HEK293T (cell line): ENCODE measurements around the gene SLC10A7.

ENCODE experiments used
- CTCF ChIA-PET: fragments of 350-600 bp; formaldehyde crosslinking; extraction: SDS; loops from one replicate; lab custom pipeline; 2021; ENCODE audit warnings: antibody characterized with exemption, inconsistent platforms; lab: Yijun Ruan, JAX
- POLR2A ChIA-PET: fragments of 350-600 bp; formaldehyde crosslinking; extraction: SDS; loops from one replicate; lab custom pipeline; 2020; ENCODE audit warnings: antibody characterized with exemption, inconsistent platforms; lab: Yijun Ruan, JAX
- DNase-seq: peaks from one replicate; pipeline ENCODE4 v3.0.0; 2012; ENCODE audit warnings: mixed read lengths; ENCODE audit errors: extremely low spot score
- ARNT ChIP-seq: fragments of 450-650 bp; IDR thresholded peaks from 2 replicates; pipeline ENCODE4 v1.6.1; 2017; ENCODE audit warnings: mild to moderate bottlenecking
- BHLHE40 ChIP-seq: fragments of 450-650 bp; IDR thresholded peaks from 2 replicates; pipeline ENCODE4 v1.6.1; 2016; ENCODE audit warnings: mild to moderate bottlenecking, moderate library complexity, borderline replicate concordance
- CTBP1 ChIP-seq: fragments of 450-650 bp; IDR thresholded peaks from 2 replicates; pipeline ENCODE4 v1.6.1; 2016; ENCODE audit warnings: borderline replicate concordance
- ELF4 ChIP-seq: fragments of 450-650 bp; IDR thresholded peaks from 2 replicates; pipeline ENCODE4 v1.6.1; 2017; ENCODE audit warnings: antibody characterized with exemption
- FOXA1 ChIP-seq: fragments of 450-650 bp; IDR thresholded peaks from 2 replicates; pipeline ENCODE4 v1.6.1; 2016; ENCODE audit warnings: mild to moderate bottlenecking
- FOXK2 ChIP-seq: fragments of 450-650 bp; IDR thresholded peaks from 2 replicates; pipeline ENCODE4 v1.6.1; 2016; ENCODE audit warnings: mild to moderate bottlenecking
- FOXM1 ChIP-seq: fragments of 450-650 bp; IDR thresholded peaks from 2 replicates; pipeline ENCODE4 v1.6.1; 2017; ENCODE audit warnings: mild to moderate bottlenecking, borderline replicate concordance
- HDGF ChIP-seq: fragments of 450-650 bp; IDR thresholded peaks from 2 replicates; pipeline ENCODE4 v1.6.1; 2017; ENCODE audit warnings: antibody characterized with exemption, borderline replicate concordance
- L3MBTL2 ChIP-seq: fragments of 450-650 bp; conservative IDR thresholded peaks from 2 replicates; pipeline ENCODE4 v1.6.1; 2016; ENCODE audit warnings: mild to moderate bottlenecking
- LEF1 ChIP-seq: fragments of 450-650 bp; IDR thresholded peaks from 2 replicates; pipeline ENCODE4 v1.6.1; 2017; ENCODE audit warnings: mild to moderate bottlenecking, borderline replicate concordance
- NFRKB ChIP-seq: fragments of 450-650 bp; IDR thresholded peaks from 2 replicates; pipeline ENCODE4 v1.6.1; 2016; ENCODE audit warnings: mild to moderate bottlenecking, moderate library complexity
- SP1 ChIP-seq: fragments of 450-650 bp; IDR thresholded peaks from 2 replicates; pipeline ENCODE4 v1.6.1; 2017
- SUZ12 ChIP-seq: fragments of 450-650 bp; IDR thresholded peaks from 2 replicates; pipeline ENCODE4 v1.6.1; 2016; ENCODE audit warnings: mild to moderate bottlenecking
- TARDBP ChIP-seq: fragments of 450-650 bp; IDR thresholded peaks from 2 replicates; pipeline ENCODE4 v1.6.1; 2016
- ZNF384 ChIP-seq: fragments of 450-650 bp; IDR thresholded peaks from 2 replicates; pipeline ENCODE4 v1.6.1; 2016
- TF ChIP-seq, protein P1 (sequence below): fragments of 450-650 bp; IDR thresholded peaks from 2 replicates; pipeline ENCODE4 v1.6.1; 2016

The SLC10A7 gene

DNA sequence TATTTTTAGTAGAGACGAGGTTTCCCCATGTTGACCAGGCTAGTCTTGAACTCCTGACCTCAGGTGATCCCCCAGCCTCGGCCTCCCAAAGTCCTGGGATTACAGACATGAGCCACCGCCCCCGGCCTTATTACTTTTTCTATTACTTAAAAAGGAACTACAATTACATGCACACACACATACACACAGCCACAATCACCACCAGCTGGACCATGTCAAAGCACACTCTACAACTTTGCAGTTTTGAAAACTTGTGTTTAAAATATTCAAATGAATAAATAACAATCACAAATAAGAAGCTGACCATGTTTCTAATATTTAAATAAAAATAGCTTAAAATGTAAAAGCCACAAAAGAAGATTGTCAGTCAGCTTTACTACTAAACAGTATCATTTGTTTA is 23.4 kb downstream of the SLC10A7 start:
- ChIA-PET POLR2A (no interaction called here), CTCF (no interaction called here)
- no peak for DNase-seq
- no peak for TF ChIP-seq NFRKB
- no peak for TF ChIP-seq ARNT
- TF ChIP-seq CTBP1 = no peak
- no peak for TF ChIP-seq HDGF

DNA sequence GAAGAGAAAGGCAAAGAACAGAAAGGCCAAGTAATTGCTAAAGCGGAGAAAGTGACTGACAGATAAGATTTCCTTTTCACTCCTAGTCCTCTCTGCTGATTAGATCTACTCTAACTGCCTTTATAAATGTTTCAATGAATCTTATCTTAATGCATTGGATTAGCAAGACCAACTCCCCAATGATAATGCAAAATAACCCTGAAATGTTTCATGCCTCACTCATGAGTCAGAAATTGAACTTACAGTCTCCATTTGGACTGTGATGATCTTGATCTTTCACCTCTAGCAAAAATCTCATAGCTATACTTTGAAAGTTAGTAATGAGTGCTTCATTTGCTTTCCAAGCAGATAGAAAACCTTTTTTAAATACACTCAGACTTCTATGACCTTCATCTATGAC is 26.5 kb downstream of the SLC10A7 start:
- POLR2A ChIA-PET = interaction anchor here (0.8 kb wide), 1 partner anchor 39 kb away, joined by 3 read pairs; no protein-coding TSS in a partner anchor
- no peak for DNase-seq
- no peak for TF ChIP-seq ZNF384
- TF ChIP-seq FOXK2 = no peak
- TF ChIP-seq, protein P1, sequence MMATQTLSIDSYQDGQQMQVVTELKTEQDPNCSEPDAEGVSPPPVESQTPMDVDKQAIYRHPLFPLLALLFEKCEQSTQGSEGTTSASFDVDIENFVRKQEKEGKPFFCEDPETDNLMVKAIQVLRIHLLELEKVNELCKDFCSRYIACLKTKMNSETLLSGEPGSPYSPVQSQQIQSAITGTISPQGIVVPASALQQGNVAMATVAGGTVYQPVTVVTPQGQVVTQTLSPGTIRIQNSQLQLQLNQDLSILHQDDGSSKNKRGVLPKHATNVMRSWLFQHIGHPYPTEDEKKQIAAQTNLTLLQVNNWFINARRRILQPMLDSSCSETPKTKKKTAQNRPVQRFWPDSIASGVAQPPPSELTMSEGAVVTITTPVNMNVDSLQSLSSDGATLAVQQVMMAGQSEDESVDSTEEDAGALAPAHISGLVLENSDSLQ = no peak
- TF ChIP-seq SP1 = no peak
- no peak for TF ChIP-seq L3MBTL2
- no peak for TF ChIP-seq SUZ12
- no peak for TF ChIP-seq FOXA1
- TF ChIP-seq ELF4 = no peak
- CTCF ChIA-PET = no interaction called here

DNA sequence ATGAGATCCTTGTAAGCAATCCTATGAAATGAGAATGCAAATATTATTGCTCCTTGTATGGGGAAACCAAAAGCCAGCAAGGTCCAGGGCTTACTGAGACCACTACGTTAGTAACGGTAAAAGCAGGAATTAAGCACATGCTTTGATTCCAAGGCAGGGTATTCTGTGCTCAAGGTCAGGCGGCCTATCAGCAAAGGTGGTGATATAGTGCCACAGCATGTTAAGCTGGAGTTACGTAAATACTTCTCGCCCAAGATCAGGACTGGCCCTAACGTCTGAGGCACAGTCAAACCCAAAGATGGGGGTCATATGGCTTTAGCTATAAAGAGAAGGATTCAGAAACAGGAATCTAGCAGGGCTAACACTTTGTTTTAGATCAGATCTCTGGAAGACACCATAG is 27.6 kb downstream of the SLC10A7 start:
- no peak for TF ChIP-seq SUZ12
- TF ChIP-seq ARNT = no peak
- no peak for TF ChIP-seq HDGF
- no peak for TF ChIP-seq ELF4
- TF ChIP-seq LEF1 = no peak
- no peak for TF ChIP-seq L3MBTL2
- TF ChIP-seq FOXM1 = no peak
- no peak for TF ChIP-seq FOXA1
- no peak for TF ChIP-seq ZNF384
- no peak for TF ChIP-seq FOXK2
- TF ChIP-seq SP1 = no peak
- TF ChIP-seq TARDBP = no peak
- TF ChIP-seq NFRKB = no peak
- TF ChIP-seq CTBP1 = no peak
- ChIA-PET CTCF (no interaction called here), POLR2A (no interaction called here)
- no peak for DNase-seq

DNA sequence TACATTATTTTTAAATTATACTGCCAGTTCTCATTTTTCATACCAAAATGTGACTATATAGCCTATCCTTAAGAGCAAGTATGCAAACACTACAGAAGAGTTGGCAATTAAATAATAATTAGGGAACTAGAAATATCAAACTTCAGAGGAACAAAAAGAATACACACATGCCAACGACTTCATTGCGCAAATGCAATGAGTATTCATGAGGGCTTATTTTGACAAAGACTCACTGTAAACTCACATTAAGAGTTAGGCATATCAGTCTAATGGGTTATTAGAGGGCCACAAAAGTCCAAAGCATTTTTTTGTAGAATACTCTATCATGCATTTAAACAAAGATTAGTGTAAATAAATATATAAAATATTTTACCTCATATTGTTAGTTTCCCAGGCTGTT is 31.6 kb downstream of the SLC10A7 start:
- CTCF ChIA-PET = no interaction called here
- POLR2A ChIA-PET = no interaction called here
- DNase-seq = no peak
- TF ChIP-seq BHLHE40 = no peak
- TF ChIP-seq ZNF384 = no peak
- TF ChIP-seq TARDBP = no peak
- TF ChIP-seq SP1 = no peak
- no peak for TF ChIP-seq SUZ12
- TF ChIP-seq, protein P1 = no peak
- TF ChIP-seq LEF1 = no peak
- no peak for TF ChIP-seq ELF4
- no peak for TF ChIP-seq FOXA1
- TF ChIP-seq NFRKB = no peak
- TF ChIP-seq FOXK2 = no peak
- TF ChIP-seq L3MBTL2 = no peak
- TF ChIP-seq CTBP1 = no peak

DNA sequence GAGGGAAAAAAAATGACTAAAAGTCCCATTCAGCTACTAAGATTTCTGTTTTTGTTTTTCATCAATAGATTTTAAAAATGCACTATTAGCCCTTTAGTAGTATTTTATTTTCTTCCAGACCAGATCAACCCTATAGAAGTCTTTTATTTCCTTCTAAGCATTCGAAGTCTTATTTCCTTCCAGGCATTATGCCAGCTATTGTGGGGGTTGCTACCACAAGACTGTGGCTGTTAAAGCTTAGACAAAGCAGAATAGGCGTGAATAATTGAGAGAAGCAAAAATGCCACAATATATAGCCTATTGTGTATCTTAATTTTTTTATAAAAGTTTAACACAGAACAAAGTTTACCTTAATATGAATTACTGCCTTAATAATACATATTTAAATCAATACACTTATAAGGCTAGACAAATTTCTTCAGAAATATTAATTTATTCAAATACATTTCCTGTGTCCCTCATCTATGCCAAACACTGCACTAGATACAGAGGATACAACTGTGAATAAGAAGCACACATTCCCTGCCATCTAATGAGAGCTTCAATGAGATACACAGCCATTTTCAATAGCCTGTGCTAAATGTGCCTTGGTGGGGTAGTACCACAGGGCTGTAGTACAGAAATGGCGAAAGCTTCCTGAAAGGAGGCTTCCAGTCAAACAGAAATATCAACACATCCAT is 33.1 kb downstream of the SLC10A7 start:
- TF ChIP-seq CTBP1 (no peak), LEF1 (no peak), NFRKB (no peak), HDGF (no peak), ELF4 (no peak), FOXA1 (no peak)
- TF ChIP-seq, protein P1 = no peak
- DNase-seq = no peak
- ChIA-PET CTCF (no interaction called here), POLR2A (no interaction called here)

DNA sequence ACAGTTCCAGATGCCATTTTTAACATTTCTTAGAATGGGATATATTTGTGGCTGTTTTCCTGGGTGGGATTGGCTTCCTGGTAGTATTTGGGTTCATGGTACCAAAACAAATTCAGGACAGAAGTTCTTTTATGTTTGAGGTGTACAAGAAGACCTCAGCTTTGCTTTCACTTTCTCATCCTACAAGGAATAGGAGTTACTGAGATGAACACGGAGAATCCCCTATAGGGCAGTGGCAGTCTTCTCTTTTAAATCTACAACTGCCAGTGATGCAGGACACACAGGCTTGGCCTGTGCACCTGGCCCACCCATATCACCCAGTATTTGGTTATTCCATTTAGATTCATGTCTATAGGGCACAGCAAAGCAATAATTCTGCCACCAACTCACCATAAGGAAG is 35.2 kb downstream of the SLC10A7 start:
- TF ChIP-seq, protein P1 = no peak
- TF ChIP-seq CTBP1 (no peak), TARDBP (no peak), ARNT (no peak), FOXA1 (no peak), SP1 (no peak), BHLHE40 (no peak), SUZ12 (no peak), HDGF (no peak), NFRKB (no peak), LEF1 (no peak), FOXK2 (no peak), L3MBTL2 (no peak), FOXM1 (no peak), ELF4 (no peak), ZNF384 (no peak)
- POLR2A ChIA-PET = no interaction called here
- no peak for DNase-seq
- CTCF ChIA-PET = no interaction called here
